SK-N-SH (cell line): Measurements from ENCODE around the gene NIT1. TPM values are rescaled to one million over a fixed set of nuclear protein-coding genes. Genes with fewer than 3 reads are reported as not detected.

ENCODE experiments used
- CTCF ChIA-PET: fragments of 300-600, 350-600 bp; formaldehyde crosslinking; extraction: SDS; loops from one replicate; lab custom pipeline; 2021; lab: Yijun Ruan, JAX
- POLR2A ChIA-PET: fragments of 350-600 bp; sonication (Branson Sonifier 250); formaldehyde crosslinking; extraction: SDS; loops from one replicate; lab custom pipeline; 2020; ENCODE audit warnings: antibody characterized with exemption, inconsistent platforms; lab: Yijun Ruan, JAX
- DNase-seq: peaks from one replicate; pipeline ENCODE4 v3.0.0; 2012
- H2AFZ ChIP-seq: fragments of 200-600 bp; sonication (generic); 2 replicates; pipeline ENCODE4 v1.8.1; 2016; ENCODE audit warnings: antibody characterized with exemption, mild to moderate bottlenecking, low read depth
- H3F3A ChIP-seq: fragments of 200-600 bp; sonication (generic); replicated peaks from 2 replicates; pipeline ENCODE3; 2016; ENCODE audit warnings: antibody characterized with exemption, mild to moderate bottlenecking; ENCODE audit not compliant: insufficient read depth
- H3K27ac ChIP-seq, 2 experiments: fragments of 200-500 bp in 1 of 2; fragments of 200-600 bp in 1 of 2; sonication (Bioruptor generic) in 1 of 2; sonication (generic), shearing (Covaris generic) in 1 of 2; 2 replicates each; pipeline versions ENCODE4 v1.5.1 to v1.6.1; 2014 to 2016; ENCODE audit warnings: low read depth in 2 of 2, inconsistent platforms in 1 of 2, low read length in 1 of 2, mild to moderate bottlenecking in 1 of 2, mixed read lengths in 1 of 2
- H3K27me3 ChIP-seq: fragments of 200-600 bp; sonication (generic), shearing (Covaris generic); 2 replicates; pipeline ENCODE4 v1.6.1; 2016; ENCODE audit warnings: mixed run types; ENCODE audit not compliant: insufficient read depth
- H3K36me3 ChIP-seq, 2 experiments: fragments of 200-500 bp in 1 of 2; fragments of 200-600 bp in 1 of 2; sonication (Bioruptor generic) in 1 of 2; sonication (generic) in 1 of 2; replicated peaks in 1 of 2; 2 replicates each; pipeline versions ENCODE3 to v1.5.1; 2014 to 2016; ENCODE audit warnings: low read length in 1 of 2, mild to moderate bottlenecking in 1 of 2; ENCODE audit not compliant: insufficient read depth in 2 of 2, control insufficient read depth in 1 of 2
- H3K4me1 ChIP-seq, 2 experiments: fragments of 200-500 bp in 1 of 2; fragments of 200-600 bp in 1 of 2; sonication (Bioruptor generic) in 1 of 2; sonication (generic), shearing (Covaris generic) in 1 of 2; 2 replicates each; pipeline versions ENCODE4 v1.5.1 to v1.6.1; 2014 to 2016; ENCODE audit warnings: low read depth in 1 of 2, low read length in 1 of 2, mixed run types in 1 of 2; ENCODE audit not compliant: insufficient read depth in 2 of 2, control insufficient read depth in 1 of 2
- H3K4me2 ChIP-seq: fragments of 200-600 bp; sonication (generic), shearing (Covaris generic); 2 replicates; pipeline ENCODE4 v1.6.1; 2017; ENCODE audit warnings: mixed run types
- H3K4me3 ChIP-seq, 2 experiments: fragments of 200-500 bp in 1 of 2; fragments of 200-600 bp in 1 of 2; sonication (Bioruptor generic) in 1 of 2; sonication (generic), shearing (Covaris generic) in 1 of 2; 2 replicates each; pipeline versions ENCODE4 v1.5.1 to v1.8.1; 2014 to 2016; ENCODE audit warnings: low read depth in 2 of 2, inconsistent platforms in 1 of 2, low read length in 1 of 2, mild to moderate bottlenecking in 1 of 2, mixed read lengths in 1 of 2, moderate library complexity in 1 of 2
- H3K79me2 ChIP-seq: fragments of 200-600 bp; sonication (generic); 2 replicates; pipeline ENCODE4 v1.8.1; 2017; ENCODE audit warnings: mild to moderate bottlenecking; ENCODE audit not compliant: insufficient read depth
- H3K9ac ChIP-seq: fragments of 200-600 bp; sonication (generic); 2 replicates; pipeline ENCODE4 v1.6.1; 2017; ENCODE audit warnings: mixed run types
- H3K9me2 ChIP-seq: fragments of 200-600 bp; sonication (generic); 2 replicates; pipeline ENCODE4 v1.6.1; 2017; ENCODE audit warnings: mixed run types
- H3K9me3 ChIP-seq: fragments of 200-600 bp; sonication (generic); 2 replicates; pipeline ENCODE4 v1.6.1; 2017; ENCODE audit warnings: mixed run types, mild to moderate bottlenecking, moderate library complexity
- H4K20me1 ChIP-seq: fragments of 200-600 bp; sonication (generic); 2 replicates; pipeline ENCODE4 v1.6.1; 2017; ENCODE audit warnings: mild to moderate bottlenecking, mixed run types; ENCODE audit not compliant: insufficient read depth
- EP300 ChIP-seq, 2 experiments: IDR thresholded peaks; 2 replicates each; pipeline versions ENCODE4 v1.4.0 to v1.6.1; 2012; ENCODE audit warnings: borderline replicate concordance in 1 of 2, low read depth in 1 of 2, low read length in 1 of 2
- EZH2phosphoT487 ChIP-seq: fragments of 200-600 bp; sonication (generic); IDR thresholded peaks from 2 replicates; pipeline ENCODE4 v1.6.1; 2017; ENCODE audit warnings: low read depth, mixed run types, mild to moderate bottlenecking, antibody characterized with exemption, moderate library complexity, borderline replicate concordance
- FOXJ3 ChIP-seq: sonication (generic); formaldehyde crosslinking; IDR thresholded peaks from 2 replicates; pipeline ENCODE4 v1.5.1; 2020; ENCODE audit warnings: mild to moderate bottlenecking, missing genetic modification reagents
- FOXM1 ChIP-seq: IDR thresholded peaks from 2 replicates; pipeline ENCODE4 v1.4.0; 2012; ENCODE audit warnings: low read depth, mild to moderate bottlenecking
- GABPA ChIP-seq: IDR thresholded peaks from 2 replicates; pipeline ENCODE4 v1.4.0; 2012; ENCODE audit warnings: low read depth, mild to moderate bottlenecking
- IRF3 ChIP-seq: fragments of 150-350 bp; IDR thresholded peaks from 2 replicates; pipeline ENCODE4 v1.6.1; 2016; ENCODE audit warnings: mild to moderate bottlenecking, low read depth, low read length
- NFIC ChIP-seq: IDR thresholded peaks from 2 replicates; pipeline ENCODE4 v1.4.0; 2012; ENCODE audit warnings: borderline replicate concordance
- REST ChIP-seq: IDR thresholded peaks from 2 replicates; pipeline ENCODE4 v1.6.1; 2012; ENCODE audit warnings: mild to moderate bottlenecking, low read depth, low read length, moderate library complexity
- RXRA ChIP-seq: IDR thresholded peaks from 2 replicates; pipeline ENCODE4 v1.4.0; 2012; ENCODE audit warnings: low read depth, mild to moderate bottlenecking, borderline replicate concordance
- SIN3A ChIP-seq: IDR thresholded peaks from 2 replicates; pipeline ENCODE4 v1.6.1; 2012; ENCODE audit warnings: low read depth, mild to moderate bottlenecking, low read length, moderate library complexity, borderline replicate concordance
- SMC3 ChIP-seq: IDR thresholded peaks from 2 replicates; pipeline ENCODE4 v1.6.1; 2012; ENCODE audit warnings: low read depth, low read length, improper control_type of control experiment
- TCF12 ChIP-seq: IDR thresholded peaks from 2 replicates; pipeline ENCODE4 v1.4.0; 2012
- YY1 ChIP-seq: IDR thresholded peaks from 2 replicates; pipeline ENCODE4 v1.4.0; 2012; ENCODE audit warnings: low read depth, mild to moderate bottlenecking
- ZBTB33 ChIP-seq: IDR thresholded peaks from 2 replicates; pipeline ENCODE4 v1.4.0; 2012; ENCODE audit warnings: low read depth, borderline replicate concordance
- whole genome bisulfite sequencing: methylation state at CpG from one replicate; pipeline ENCODE4 v1.1.6; 2017; ENCODE audit warnings: low lambda C conversion rate; 5-methylcytosine and 5-hydroxymethylcytosine counted together
- polyA plus RNA-seq, 3 experiments: library from polyadenylated mRNA; depleted of rRNA; stranded (reverse); fragments of >200 nt; gene quantifications; 2 replicates each; pipeline ENCODE4 v1.2.3, GENCODE V29; 2012

NIT1 gene
- polyA plus RNA-seq, 1 of the 3 experiments (the other 2 are of a cell fraction), result 38.7 TPM

- TF ChIP-seq NFIC, result no peak
Observed at GRCh38 chr1:161074676-161075368, 43.1 kb upstream of the NIT1 start (continued).

GRCh38 chr1:161076410-161076809 lies 41.5 kb upstream of the NIT1 start:
- Histone ChIP-seq H3K9me3 (no peaks in the 10 kb centered on the region), H3K9ac (no peak overlapping the region), H3K9me2 (no peaks in the 10 kb centered on the region), H2AFZ (no peak overlapping the region), H3K27ac (no peak overlapping the region), H3K4me1 (no peaks in the 10 kb centered on the region), H3K36me3 (no peaks in the 10 kb centered on the region), H3K4me3 (no peak overlapping the region), H4K20me1 (no peaks in the 10 kb centered on the region), H3K79me2 (no peaks in the 10 kb centered on the region), H3K4me2 (no peak overlapping the region), H3F3A (no peaks in the 10 kb centered on the region), H3K27me3 (no peaks in the 10 kb centered on the region)
- no peak for DNase-seq
- TF ChIP-seq FOXJ3, result no peak
- TF ChIP-seq SIN3A, result no peak
- TF ChIP-seq EZH2phosphoT487, result no peak
- TF ChIP-seq YY1, result no peak
- TF ChIP-seq REST, result no peak
- no peak for TF ChIP-seq IRF3
- ChIA-PET POLR2A (no interaction called here), CTCF (interaction anchor here (22.7 kb wide), 1 partner anchor 20 kb away, joined by 198 read pairs; the partner anchor contains the start of gene KLHDC9)

- H3K27me3 ChIP-seq, result no peaks in the 10 kb centered on the region
- no peak overlapping the region for H3K4me3 ChIP-seq
- no peaks in the 10 kb centered on the region for H3K36me3 ChIP-seq
- ChIA-PET CTCF (interaction anchor here (1.5 to 22.7 kb wide), 2 partner anchors 8 to 19 kb away, joined by 3 to 198 read pairs; partner anchors contain the start of genes ARHGAP30 and KLHDC9), POLR2A (no interaction called here)
- H3K4me2 ChIP-seq, result no peak overlapping the region
- DNase-seq, result no peak
- H3K27ac ChIP-seq, result no peak overlapping the region
- H3K79me2 ChIP-seq, result no peaks in the 10 kb centered on the region
- no peaks in the 10 kb centered on the region for H3K9me3 ChIP-seq
- no peaks in the 10 kb centered on the region for H3F3A ChIP-seq
- WGBS, result 79% methylated on average over 4 of the region's 9 CpGs
- H2AFZ ChIP-seq, result no peak overlapping the region
- no peak overlapping the region for H3K9ac ChIP-seq
- no peaks in the 10 kb centered on the region for H3K9me2 ChIP-seq
- H4K20me1 ChIP-seq, result no peaks in the 10 kb centered on the region
- no peaks in the 10 kb centered on the region for H3K4me1 ChIP-seq
- no peak for TF ChIP-seq TCF12
- TF ChIP-seq GABPA, result no peak
- TF ChIP-seq EZH2phosphoT487, result no peak
- no peak for TF ChIP-seq ZBTB33
- no peak for TF ChIP-seq EP300 (IDR thresholded peaks at IDR 0.05; ENCODE audit: borderline replicate concordance in 1 of 2, low read depth in 1 of 2, low read length in 1 of 2)
- no peak for TF ChIP-seq SMC3
- TF ChIP-seq RXRA, result no peak
- no peak for TF ChIP-seq REST
- no peak for TF ChIP-seq FOXM1
Observed at GRCh38 chr1:161077426-161077825, 40.5 kb upstream of the NIT1 start.
